Activated CD8-positive, alpha-beta T cell treated with anti-CD3 and anti-CD28 coated beads for 36 hours (primary cell): ENCODE data around the gene NTMT2. TPM values are rescaled to one million over a fixed set of nuclear protein-coding genes. Genes with fewer than 3 reads are reported as not detected.

Experiments used
- ATAC-seq: fragments of 200-7000 bp; cut with Tn5 transposase; one replicate; pipeline ENCODE4 v1.10.0; 2021; ENCODE audit warnings: mild to moderate bottlenecking, moderate library complexity
- CTCF ChIA-PET: fragments of 350-600 bp; sonication (Branson Sonifier 250); formaldehyde crosslinking; loops from one replicate; lab custom pipeline; 2021; ENCODE audit warnings: antibody characterized with exemption; lab: Charles Lee
- POLR2A ChIA-PET: fragments of 350-600 bp; sonication (Branson Sonifier 250); formaldehyde crosslinking; loops from one replicate; lab custom pipeline; 2021; ENCODE audit warnings: antibody characterized with exemption; lab: Charles Lee
- DNase-seq: peaks from one replicate; pipeline ENCODE4 v3.0.0-alpha.2; 2020
- H3K27ac Mint-ChIP-seq: one replicate; pipeline ENCODE4 v1.8.0; 2021; ENCODE audit warnings: mild to moderate bottlenecking, mixed read lengths
- H3K27me3 Mint-ChIP-seq: one replicate; pipeline ENCODE4 v1.8.0; 2021; ENCODE audit warnings: mixed read lengths
- H3K36me3 Mint-ChIP-seq: one replicate; pipeline ENCODE4 v1.8.0; 2021; ENCODE audit warnings: low read depth, mixed read lengths
- H3K4me1 Mint-ChIP-seq: one replicate; pipeline ENCODE4 v1.8.0; 2021; ENCODE audit warnings: low read depth, mixed read lengths
- H3K4me3 Mint-ChIP-seq: one replicate; pipeline ENCODE4 v1.8.0; 2021; ENCODE audit warnings: mild to moderate bottlenecking, moderate library complexity, mixed read lengths
- H3K9me3 Mint-ChIP-seq: one replicate; pipeline ENCODE4 v1.8.0; 2021; ENCODE audit warnings: mixed read lengths
- intact Hi-C: fragments of 100-400 bp; cut with micrococcal nuclease; formaldehyde crosslinking; loops from one replicate; pipeline ENCODE4 v1.10.0; 2022
- total RNA-seq, 2 experiments: library from RNA; stranded (reverse); gene quantifications; one replicate each; pipeline ENCODE4 v1.2.3, GENCODE V29; 2021
- TF ChIP-seq, protein P1 (sequence below): fragments of 200-600 bp; IDR thresholded peaks from one replicate; pipeline ENCODE4 v1.8.0; 2022; ENCODE audit warnings: antibody characterized with exemption, mild to moderate bottlenecking

NTMT2 gene
- total RNA-seq, 2 experiments from 2014 or later = not detected

DNA sequence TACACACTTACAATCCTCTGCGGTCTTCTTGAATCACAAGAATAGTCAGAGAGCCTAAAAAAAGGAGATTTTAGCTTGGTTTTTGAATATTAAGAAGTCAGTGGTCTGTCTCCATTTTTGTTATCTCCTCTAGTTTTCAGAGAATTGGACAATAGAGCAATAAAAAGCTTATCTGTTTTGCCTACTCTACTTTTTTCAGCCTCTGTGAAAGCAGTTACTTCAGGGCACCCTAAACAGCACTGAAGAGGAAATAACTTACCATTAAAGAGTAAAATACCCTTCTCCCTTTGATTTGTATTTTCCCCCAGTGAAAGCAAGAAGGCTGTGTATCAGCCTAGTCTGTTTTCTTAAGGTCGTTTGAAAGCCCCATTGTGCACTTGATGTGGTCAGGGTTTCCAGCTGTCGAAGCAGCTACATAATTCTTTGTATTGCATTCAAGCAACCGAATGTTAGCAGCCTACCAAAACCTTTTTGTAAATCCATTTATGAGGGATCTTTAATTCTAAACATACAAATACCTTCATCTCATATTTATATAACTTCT lies 1.0 kb downstream of the NTMT2 start:
- CTCF ChIA-PET = no interaction called here
- H3K36me3 Mint-ChIP-seq = no peaks in the 10 kb centered on the region
- peak; percentile 55 for ATAC-seq

GRCh38 chr1:170149241-170149640 lies 3.5 kb downstream of the NTMT2 start:
- Mint-ChIP-seq H3K36me3 (no peaks in the 10 kb centered on the region), H3K27me3 (peaks cover 1% of the 10 kb centered on the region), H3K9me3 (peaks cover 7% of the 10 kb centered on the region), H3K27ac (no peak overlapping the region), H3K4me3 (no peak overlapping the region), H3K4me1 (peaks cover 16% of the 10 kb centered on the region)
- TF ChIP-seq, protein P1, sequence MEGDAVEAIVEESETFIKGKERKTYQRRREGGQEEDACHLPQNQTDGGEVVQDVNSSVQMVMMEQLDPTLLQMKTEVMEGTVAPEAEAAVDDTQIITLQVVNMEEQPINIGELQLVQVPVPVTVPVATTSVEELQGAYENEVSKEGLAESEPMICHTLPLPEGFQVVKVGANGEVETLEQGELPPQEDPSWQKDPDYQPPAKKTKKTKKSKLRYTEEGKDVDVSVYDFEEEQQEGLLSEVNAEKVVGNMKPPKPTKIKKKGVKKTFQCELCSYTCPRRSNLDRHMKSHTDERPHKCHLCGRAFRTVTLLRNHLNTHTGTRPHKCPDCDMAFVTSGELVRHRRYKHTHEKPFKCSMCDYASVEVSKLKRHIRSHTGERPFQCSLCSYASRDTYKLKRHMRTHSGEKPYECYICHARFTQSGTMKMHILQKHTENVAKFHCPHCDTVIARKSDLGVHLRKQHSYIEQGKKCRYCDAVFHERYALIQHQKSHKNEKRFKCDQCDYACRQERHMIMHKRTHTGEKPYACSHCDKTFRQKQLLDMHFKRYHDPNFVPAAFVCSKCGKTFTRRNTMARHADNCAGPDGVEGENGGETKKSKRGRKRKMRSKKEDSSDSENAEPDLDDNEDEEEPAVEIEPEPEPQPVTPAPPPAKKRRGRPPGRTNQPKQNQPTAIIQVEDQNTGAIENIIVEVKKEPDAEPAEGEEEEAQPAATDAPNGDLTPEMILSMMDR = no peak
- intact Hi-C loops = no loop called here
- ATAC-seq (no peak), DNase-seq (no peak)
- POLR2A ChIA-PET = no interaction called here
- CTCF ChIA-PET = no interaction called here

More for the DNA sequence above, 1.0 kb downstream of the NTMT2 start:
- no peaks in the 10 kb centered on the region for H3K9me3 Mint-ChIP-seq
- no peak overlapping the region for H3K27ac Mint-ChIP-seq
- POLR2A ChIA-PET = no interaction called here
- intact Hi-C loops = no loop called here
- DNase-seq = peak; percentile 39
- no peak overlapping the region for H3K4me3 Mint-ChIP-seq
- peaks cover 16% of the 10 kb centered on the region for H3K4me1 Mint-ChIP-seq
- TF ChIP-seq, protein P1 = no peak
- H3K27me3 Mint-ChIP-seq = peaks cover 2% of the 10 kb centered on the region

DNA sequence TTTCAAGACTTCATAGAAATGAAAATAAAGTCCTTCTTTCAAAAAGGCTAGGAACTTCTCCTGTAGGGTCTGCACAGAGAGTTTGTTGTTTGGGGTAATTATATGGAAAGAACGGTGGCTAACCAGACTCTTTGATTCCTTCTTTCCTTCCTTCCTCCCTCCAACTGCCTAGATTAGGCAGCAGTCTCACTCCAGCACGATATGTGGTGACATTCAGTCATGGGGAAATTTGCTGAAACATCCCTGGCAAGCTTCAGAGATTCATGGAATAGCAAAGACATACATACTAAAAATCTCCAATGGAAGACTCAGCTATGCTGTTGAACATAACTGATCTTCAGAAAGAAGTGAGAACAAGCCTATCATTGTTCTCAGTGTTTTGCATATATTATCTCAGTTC lies 4.3 kb downstream of the NTMT2 start:
- Mint-ChIP-seq H3K36me3 (no peaks in the 10 kb centered on the region), H3K9me3 (peaks cover 7% of the 10 kb centered on the region), H3K4me1 (peaks cover 16% of the 10 kb centered on the region), H3K27ac (no peak overlapping the region), H3K4me3 (no peak overlapping the region), H3K27me3 (peaks cover 1% of the 10 kb centered on the region)
- CTCF ChIA-PET = no interaction called here
- POLR2A ChIA-PET = no interaction called here
- TF ChIP-seq, protein P1 = no peak
- intact Hi-C loops = no loop called here
- ATAC-seq = no peak
- DNase-seq = no peak

DNA sequence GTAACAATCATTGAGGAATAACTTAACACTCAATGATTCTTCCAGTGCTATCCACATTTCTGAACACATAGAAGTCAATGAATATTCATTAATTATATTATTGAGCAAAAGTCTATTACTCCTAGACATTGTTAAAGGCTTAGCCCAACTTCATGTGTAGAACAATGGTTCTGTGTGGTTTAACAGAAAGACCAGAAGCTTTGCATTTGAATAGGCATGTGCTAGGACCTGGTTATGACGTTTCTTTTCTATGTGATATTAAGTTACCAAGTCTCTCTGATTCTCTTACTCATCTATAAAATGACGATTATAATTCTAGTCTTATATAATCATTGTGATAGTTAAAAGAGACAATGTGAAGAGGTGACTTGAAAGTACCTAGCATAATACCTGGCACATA lies 5.2 kb downstream of the NTMT2 start:
- no peaks in the 10 kb centered on the region for H3K36me3 Mint-ChIP-seq
- intact Hi-C loops = no loop called here
- H3K4me3 Mint-ChIP-seq = no peak overlapping the region
- H3K4me1 Mint-ChIP-seq = peaks cover 13% of the 10 kb centered on the region
- ChIA-PET POLR2A (no interaction called here), CTCF (no interaction called here)
- H3K9me3 Mint-ChIP-seq = peaks cover 7% of the 10 kb centered on the region
- ATAC-seq (no peak), DNase-seq (no peak)
- TF ChIP-seq, protein P1 = no peak
- peaks cover 1% of the 10 kb centered on the region for H3K27me3 Mint-ChIP-seq
- no peak overlapping the region for H3K27ac Mint-ChIP-seq

DNA sequence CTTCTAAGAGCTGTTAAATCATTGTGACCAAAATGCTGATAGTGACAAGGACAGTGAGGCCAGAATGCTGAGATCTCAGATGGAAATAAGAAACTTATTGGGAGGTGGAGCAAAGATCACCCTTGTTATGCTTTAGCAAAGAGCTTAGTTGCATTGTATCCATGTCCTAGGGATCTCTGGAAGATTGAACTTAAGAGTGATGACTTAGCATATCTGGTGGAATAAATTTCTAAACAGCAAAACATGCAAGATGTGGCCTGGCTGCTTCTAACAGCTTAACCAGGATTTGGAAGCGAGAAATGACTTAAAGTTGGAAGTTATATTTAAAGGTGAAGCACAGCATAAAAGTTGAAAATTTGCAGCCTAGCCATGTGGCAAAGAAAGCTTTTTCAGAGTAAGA lies 7.7 kb downstream of the NTMT2 start:
- ChIA-PET CTCF (no interaction called here), POLR2A (no interaction called here)
- DNase-seq (no peak), ATAC-seq (no peak)
- Mint-ChIP-seq H3K27ac (no peak overlapping the region), H3K36me3 (no peaks in the 10 kb centered on the region), H3K9me3 (peaks cover 7% of the 10 kb centered on the region), H3K4me1 (no peaks in the 10 kb centered on the region), H3K4me3 (no peak overlapping the region), H3K27me3 (peaks cover 2% of the 10 kb centered on the region)
- intact Hi-C loops = no loop called here
- TF ChIP-seq, protein P1 = no peak
